GM21526 (cell line): Measurements from ENCODE around the gene WASF2.
"Not testable (repeated sequence)": the region's sequence is repeated elsewhere in the genome, so short reads cannot be mapped to it uniquely, and the experiment has no call there.

Experiments
- ATAC-seq: cut with Tn5 transposase; IDR thresholded peaks from one replicate; pipeline ENCODE4 v1.9.1; 2021; ENCODE audit warnings: moderate library complexity; ENCODE audit not compliant: unreplicated experiment, low FRiP score

Gene WASF2

DNA sequence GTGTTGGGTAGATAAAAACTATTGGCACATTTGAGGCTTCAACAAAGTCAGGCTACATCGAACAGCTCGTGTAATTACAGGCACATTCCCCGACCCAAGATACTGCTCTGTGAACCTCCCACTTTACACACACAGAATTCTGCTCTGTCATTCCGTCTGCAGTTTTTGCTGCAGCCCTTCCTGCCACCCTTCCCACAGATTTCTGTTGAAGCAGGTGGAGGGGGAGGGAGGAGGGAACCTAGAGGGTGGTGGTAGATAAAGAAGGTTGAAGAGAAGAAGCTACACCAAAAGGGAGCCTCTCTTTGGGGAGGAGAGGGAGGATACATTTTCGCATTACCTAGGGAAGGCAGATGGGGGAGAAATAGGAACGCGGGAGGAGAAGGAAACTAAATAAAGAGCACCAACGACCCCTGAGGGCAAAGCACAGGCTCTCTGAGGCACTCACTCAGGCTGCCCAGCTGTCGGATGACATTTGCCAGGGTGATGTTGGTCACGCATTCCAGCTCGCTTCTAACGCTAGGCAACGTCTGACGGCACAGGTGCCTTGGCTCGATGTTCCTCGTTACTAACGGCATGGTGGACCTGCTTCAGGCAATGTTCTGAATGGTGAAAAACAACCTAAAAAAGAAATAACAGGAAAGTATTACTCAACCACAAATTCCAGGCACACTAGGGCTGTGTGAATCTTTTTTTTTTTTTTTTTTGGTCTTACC, 61.5 kb downstream of the WASF2 start:
- ATAC-seq = no peak

GRCh38 chr1:27427816-27428315, 62.1 kb downstream of the WASF2 start:
- no peak for ATAC-seq

GRCh38 chr1:27427329-27427728, 62.6 kb downstream of the WASF2 start:
- ATAC-seq = no peak

DNA sequence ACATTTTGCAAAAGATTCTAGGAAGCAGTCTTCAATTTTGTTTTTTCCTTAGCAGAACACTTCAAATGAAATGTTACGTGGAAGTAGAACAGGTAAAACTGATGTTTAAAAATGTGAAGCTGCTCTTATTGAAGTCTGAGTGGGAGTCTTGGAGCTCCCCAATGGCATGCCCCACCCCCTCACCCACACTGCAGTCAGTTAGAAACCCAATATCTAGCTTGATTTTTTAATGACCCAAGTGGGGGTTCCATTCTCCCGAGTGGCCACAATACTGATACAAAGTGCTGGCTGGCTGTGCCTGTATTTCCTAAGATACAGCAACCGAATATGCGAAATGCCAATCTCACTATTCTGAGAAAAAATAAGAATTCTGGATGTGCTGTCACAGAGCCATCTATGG, 66.3 kb downstream of the WASF2 start:
- ATAC-seq = no peak

DNA sequence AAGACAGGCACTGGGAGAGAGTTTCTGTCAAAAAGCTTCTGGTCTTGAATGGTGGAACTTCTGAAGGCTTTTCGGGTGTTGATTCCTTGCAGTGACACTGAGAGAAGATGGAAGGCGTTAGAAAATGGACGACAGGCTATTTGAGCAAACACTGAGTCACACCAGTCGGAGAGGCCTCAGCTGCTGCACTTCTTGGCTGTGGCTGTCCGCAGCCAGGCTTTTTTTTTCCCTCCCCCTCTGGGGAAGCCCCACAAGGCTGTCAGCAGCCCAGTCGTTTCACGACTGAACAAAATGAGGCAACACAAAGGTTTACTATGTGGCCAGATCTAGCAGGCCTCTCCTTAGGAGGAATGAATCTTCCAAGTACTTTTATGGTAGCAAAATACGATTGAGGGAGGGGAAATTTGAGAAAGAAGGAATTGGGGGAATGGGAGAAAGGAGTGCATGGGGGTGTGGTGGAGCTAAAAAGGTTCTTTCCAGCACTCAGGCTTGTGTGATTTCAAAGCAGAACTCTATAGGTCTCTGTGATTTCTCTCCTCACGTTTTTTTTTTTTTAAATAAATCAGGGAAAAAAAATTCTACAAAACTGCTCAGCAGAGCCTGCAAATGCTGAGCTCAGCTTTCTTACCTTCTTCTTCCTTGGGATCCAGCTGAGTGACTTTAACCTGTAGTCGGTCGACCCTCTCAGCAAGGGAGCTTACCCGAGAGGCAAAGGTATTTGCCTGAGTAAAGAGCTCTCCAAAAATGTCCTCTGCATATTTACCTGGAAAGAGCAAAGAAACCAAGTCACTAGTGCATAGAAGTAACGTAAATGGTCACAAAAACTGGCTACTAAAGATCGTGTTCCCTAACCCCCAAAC, 71.4 kb downstream of the WASF2 start:
- no peak for ATAC-seq

DNA sequence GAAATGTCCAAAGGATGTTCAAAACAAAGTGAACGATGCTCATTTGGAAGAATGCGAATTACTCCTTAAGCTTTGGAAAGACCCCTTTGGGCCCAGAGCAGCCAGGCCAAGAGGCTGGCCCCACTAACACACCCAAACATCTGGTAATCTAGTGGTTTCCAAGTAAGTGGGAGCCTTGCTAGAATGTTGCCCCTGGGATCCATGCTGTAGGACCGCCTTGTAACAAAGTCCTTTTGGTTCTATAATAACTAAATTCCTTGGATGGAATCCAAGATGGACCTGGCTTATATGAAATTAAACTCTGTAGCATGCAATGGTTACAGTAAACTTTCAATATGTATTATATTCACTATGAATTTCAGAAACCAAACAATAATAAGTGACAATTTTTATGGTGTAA, 72.3 kb downstream of the WASF2 start:
- no peak for ATAC-seq

- ATAC-seq = no peak
Observed at GRCh38 chr1:27416387-27417111, 73.4 kb downstream of the WASF2 start.

- ATAC-seq = no peak
Observed at GRCh38 chr1:27414091-27414490, 75.9 kb downstream of the WASF2 start.

DNA sequence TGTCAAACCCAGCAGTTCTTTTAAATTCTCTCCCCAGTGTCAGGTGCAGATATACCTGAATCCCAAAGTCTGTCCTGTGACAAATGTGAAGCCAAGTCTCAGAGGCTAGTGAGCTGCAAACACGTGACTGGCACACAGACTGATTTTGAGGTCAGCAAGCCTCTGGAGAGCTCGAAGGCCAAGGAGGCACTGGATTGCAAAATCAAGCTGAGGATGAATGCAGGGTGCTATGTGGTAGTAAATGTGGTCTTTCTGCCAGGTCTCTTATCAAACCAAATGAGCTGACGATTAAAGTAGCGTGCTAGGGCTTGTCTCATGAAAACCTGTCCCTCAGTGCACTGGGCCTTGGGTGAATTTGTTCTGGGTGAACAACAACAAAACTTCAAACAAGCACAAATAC, 77.0 kb downstream of the WASF2 start:
- ATAC-seq = no peak

GRCh38 chr1:27412502-27412901, 77.5 kb downstream of the WASF2 start:
- no peak for ATAC-seq

DNA sequence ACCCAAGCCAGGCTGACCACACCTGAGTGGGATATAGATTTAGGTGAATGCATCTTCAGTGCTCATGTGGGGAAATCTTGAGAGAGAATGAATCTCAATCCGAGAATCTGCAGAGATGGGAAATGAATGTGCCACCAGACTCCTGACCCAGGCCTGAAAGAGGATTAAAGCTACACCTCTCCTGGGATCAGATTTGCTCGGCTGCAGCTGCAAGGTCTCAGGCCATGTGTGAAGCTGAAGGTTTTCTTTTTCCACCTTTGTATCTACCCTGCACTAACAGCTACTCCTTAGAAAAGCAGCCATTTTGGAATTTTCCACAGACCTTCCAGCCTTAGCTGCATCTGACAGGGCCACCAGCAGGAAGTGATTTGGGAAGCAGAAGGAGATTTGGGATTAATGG, 79.3 kb downstream of the WASF2 start:
- ATAC-seq = no peak

DNA sequence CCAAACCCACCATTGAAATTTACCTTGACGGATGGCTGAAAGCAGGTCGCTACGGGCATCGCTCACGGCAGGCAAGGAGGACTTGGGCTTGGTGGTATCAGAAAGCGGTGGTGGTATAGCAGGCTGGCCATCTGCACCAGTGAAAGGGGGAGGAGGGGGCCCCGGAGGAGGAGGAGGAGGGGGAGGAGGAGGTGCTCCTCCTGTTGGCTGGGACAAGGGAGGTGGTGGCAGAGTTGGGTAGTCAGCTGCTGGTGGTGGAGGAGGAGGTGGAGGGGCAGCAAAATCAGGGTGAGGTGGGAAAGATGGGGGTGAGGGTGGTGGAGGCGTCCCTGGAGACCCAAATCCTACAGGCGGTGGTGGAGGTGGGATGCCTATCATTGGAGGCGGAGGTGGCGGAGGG, 80.3 kb downstream of the WASF2 start:
- ATAC-seq = no peak

GRCh38 chr1:27408151-27408550, 81.8 kb downstream of the WASF2 start:
- ATAC-seq = no peak

DNA sequence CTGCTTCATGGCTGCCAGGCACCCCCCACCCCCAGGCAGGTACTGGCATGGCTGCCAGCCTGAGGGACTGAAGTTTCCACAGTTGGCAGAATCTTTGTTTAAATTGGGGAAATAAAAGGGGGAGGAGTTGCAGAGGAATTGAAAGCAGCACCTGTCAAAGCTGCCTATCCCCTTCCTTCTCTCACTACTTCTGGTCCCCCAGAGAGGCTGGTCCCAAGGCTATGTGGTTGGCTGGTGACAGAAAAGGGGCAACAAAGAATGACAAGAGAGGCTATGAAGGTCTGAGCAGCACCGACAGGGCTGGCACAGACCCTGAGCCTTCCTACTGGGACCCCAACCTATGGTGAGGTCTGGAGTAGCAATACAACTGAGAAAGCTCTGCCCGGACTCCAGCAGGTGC, 83.2 kb downstream of the WASF2 start:
- ATAC-seq = not testable (repeated sequence)

DNA sequence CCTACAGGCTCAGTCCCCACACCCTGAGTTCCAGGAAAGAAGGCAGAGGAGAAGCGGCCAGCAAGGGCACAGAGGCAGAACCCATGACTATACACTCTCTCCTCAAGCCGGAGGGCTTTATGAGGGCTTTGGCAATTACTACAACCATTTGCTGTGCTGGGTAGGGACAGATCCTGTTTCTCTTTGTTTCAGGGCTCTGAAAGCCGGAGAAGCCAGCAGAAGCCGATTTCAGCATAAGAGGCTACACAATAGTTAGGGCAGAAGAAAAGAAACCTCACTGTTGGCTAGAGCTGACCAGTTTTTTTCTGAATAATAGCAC, 83.6 kb downstream of the WASF2 start:
- ATAC-seq = no peak

GRCh38 chr1:27405598-27406361, 84.2 kb downstream of the WASF2 start:
- not testable (repeated sequence) for ATAC-seq

- no peak for ATAC-seq
Observed at GRCh38 chr1:27405074-27405473, 84.9 kb downstream of the WASF2 start.

DNA sequence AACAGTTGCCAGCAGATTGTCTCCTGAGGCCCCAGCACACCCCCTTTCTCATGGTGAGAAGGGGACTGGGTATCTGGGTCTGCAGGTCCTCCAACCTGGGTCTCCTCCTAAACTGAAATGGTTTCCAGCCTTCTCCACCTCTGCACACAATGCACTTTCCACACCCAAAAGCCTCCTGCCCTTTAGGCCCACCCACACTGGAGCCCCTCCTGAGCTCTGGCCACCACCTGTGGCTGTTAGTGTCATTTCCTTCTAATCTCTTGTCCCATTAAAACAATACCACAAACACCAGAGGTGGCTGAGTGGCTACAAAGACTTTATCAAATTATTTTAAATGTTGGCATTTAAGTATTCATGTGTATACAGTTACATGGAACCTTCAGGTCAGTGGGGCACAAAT, 86.0 kb downstream of the WASF2 start:
- no peak for ATAC-seq

GRCh38 chr1:27403065-27403726, 86.8 kb downstream of the WASF2 start:
- no peak for ATAC-seq

DNA sequence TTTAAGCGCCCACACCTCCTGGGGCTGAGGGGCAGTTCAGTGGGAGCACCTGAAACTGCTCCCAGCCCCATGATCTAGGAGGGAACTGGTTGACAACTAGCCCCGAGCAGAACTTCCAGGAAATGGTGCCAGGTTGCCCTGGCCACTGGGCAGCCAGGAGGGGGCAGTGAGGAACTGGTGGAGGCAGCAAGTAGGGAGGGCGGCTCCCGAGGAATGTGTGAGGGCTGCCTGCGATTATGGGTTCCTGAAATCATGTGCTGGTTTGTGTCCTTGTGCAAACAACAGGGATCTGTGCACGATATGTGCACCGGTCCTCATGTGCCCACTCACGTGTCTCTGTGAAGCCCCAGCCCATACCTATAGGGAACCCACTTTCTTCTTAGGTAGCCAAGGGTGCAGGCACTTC, 87.6 kb downstream of the WASF2 start:
- ATAC-seq = no peak
